RWPE2 (cell line): ENCODE results near the gene NUDT3.

Experiments
- ATAC-seq: fragments of 200-7000 bp; cut with Tn5 transposase; 3 replicates; pipeline ENCODE4 v1.9.1; 2021; ENCODE audit warnings: low read depth
- DNase-seq: peaks from one replicate; pipeline ENCODE4 v3.0.0-alpha.2; 2020; ENCODE audit warnings: low spot score
- H3K27ac ChIP-seq: fragments of 450-650 bp; 2 replicates; pipeline ENCODE4 v1.5.1; 2017; ENCODE audit warnings: mild to moderate bottlenecking; ENCODE audit not compliant: poor library complexity, severe bottlenecking
- H3K27me3 ChIP-seq: fragments of 250-450 bp; sonication (Bioruptor Pico); 2 replicates; pipeline ENCODE4 v1.5.1; 2021; ENCODE audit warnings: mild to moderate bottlenecking, moderate library complexity; ENCODE audit not compliant: insufficient read depth, poor library complexity, severe bottlenecking
- H3K36me3 ChIP-seq: fragments of 250-450 bp; sonication (Bioruptor Pico); 2 replicates; pipeline ENCODE4 v1.5.1; 2020; ENCODE audit warnings: low read depth, mild to moderate bottlenecking, moderate library complexity
- H3K4me1 ChIP-seq: fragments of 250-450 bp; sonication (Bioruptor Pico); 2 replicates; pipeline ENCODE4 v1.5.1; 2021; ENCODE audit warnings: mild to moderate bottlenecking, moderate library complexity; ENCODE audit not compliant: insufficient read depth, poor library complexity, severe bottlenecking
- H3K4me3 ChIP-seq: fragments of 250-450 bp; sonication (Bioruptor Pico); 2 replicates; pipeline ENCODE4 v1.5.1; 2021; ENCODE audit warnings: mild to moderate bottlenecking, moderate library complexity; ENCODE audit not compliant: severe bottlenecking
- H3K9me3 ChIP-seq: fragments of 250-450 bp; sonication (Bioruptor Pico); 2 replicates; pipeline ENCODE4 v1.5.1; 2021; ENCODE audit warnings: mild to moderate bottlenecking, moderate library complexity; ENCODE audit not compliant: severe bottlenecking
- TF ChIP-seq, protein P1 (sequence below): fragments of 450-650 bp; IDR thresholded peaks from one replicate; pipeline ENCODE4 v1.5.1; 2017; ENCODE audit warnings: mild to moderate bottlenecking, moderate library complexity; ENCODE audit not compliant: poor library complexity, severe bottlenecking

NUDT3 gene

GRCh38 chr6:34341481-34341971 is 50.9 kb downstream of the NUDT3 start:
- H3K4me1 ChIP-seq, result no peaks in the 10 kb centered on the region
- DNase-seq, result no peak
- TF ChIP-seq, protein P1, sequence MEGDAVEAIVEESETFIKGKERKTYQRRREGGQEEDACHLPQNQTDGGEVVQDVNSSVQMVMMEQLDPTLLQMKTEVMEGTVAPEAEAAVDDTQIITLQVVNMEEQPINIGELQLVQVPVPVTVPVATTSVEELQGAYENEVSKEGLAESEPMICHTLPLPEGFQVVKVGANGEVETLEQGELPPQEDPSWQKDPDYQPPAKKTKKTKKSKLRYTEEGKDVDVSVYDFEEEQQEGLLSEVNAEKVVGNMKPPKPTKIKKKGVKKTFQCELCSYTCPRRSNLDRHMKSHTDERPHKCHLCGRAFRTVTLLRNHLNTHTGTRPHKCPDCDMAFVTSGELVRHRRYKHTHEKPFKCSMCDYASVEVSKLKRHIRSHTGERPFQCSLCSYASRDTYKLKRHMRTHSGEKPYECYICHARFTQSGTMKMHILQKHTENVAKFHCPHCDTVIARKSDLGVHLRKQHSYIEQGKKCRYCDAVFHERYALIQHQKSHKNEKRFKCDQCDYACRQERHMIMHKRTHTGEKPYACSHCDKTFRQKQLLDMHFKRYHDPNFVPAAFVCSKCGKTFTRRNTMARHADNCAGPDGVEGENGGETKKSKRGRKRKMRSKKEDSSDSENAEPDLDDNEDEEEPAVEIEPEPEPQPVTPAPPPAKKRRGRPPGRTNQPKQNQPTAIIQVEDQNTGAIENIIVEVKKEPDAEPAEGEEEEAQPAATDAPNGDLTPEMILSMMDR, result no peak

DNA sequence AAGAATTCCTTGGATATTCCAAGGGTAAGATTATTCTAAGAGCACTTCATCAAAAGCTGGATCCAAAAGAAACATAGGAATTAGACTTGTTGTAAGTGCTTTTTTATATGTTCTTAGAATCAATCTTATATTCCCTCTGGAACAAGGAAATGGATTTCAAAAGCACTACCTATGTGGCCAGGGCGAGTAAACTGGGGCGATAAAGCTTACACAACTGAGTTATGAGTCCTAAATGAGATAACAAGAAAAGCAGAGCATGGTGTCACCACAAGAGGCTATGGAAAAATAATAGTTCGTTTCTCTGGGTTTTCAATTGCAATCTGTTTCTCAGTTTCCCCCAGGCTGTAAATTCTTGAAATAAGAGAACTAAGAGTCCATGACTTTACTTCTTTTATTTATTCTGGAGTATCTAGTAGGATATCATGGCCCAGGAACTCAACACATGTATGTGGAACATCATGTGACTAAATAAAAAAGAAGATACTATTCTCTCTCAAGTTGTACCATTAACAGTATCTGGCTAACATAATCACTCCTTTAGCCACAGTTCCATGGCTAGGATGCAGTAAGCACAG is 51.5 kb downstream of the NUDT3 start:
- DNase-seq (no peak), ATAC-seq (no peak)
- no peaks in the 10 kb centered on the region for H3K9me3 ChIP-seq
- TF ChIP-seq, protein P1, result no peak
- H3K36me3 ChIP-seq, result peaks cover 28% of the 10 kb centered on the region
- H3K4me1 ChIP-seq, result no peaks in the 10 kb centered on the region
- H3K27me3 ChIP-seq, result no peaks in the 10 kb centered on the region
- H3K4me3 ChIP-seq, result no peak overlapping the region
- no peak overlapping the region for H3K27ac ChIP-seq

More at GRCh38 chr6:34341481-34341971, 50.9 kb downstream of the NUDT3 start:
- Histone ChIP-seq H3K4me3 (no peak overlapping the region), H3K27me3 (no peaks in the 10 kb centered on the region), H3K27ac (no peak overlapping the region), H3K9me3 (no peaks in the 10 kb centered on the region), H3K36me3 (peaks cover 23% of the 10 kb centered on the region)
- peak; percentile 58 for ATAC-seq

GRCh38 chr6:34340394-34340793 is 52.1 kb downstream of the NUDT3 start:
- Histone ChIP-seq H3K4me1 (no peaks in the 10 kb centered on the region), H3K27me3 (no peaks in the 10 kb centered on the region), H3K4me3 (no peak overlapping the region), H3K27ac (no peak overlapping the region), H3K36me3 (peaks cover 34% of the 10 kb centered on the region), H3K9me3 (no peaks in the 10 kb centered on the region)
- DNase-seq (no peak), ATAC-seq (no peak)
- TF ChIP-seq, protein P1, result no peak

DNA sequence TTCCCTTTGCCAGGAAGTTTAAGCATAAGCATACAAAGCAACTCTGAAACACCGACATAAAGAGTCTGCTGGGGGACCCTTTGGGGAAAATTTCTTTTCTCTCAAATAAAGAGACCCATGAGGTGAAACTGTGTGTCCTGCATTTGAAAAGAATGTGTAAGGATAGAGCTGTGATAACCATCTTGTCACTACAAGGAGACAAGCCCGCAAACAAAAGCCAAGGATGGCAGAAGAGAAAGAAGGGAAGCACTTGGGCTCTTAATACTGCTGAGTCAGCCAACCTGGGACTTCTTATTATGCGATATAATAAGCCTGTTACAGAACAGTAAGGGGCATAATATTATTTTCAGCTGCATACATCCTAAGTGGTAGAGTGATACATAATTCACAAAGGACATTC is 52.5 kb downstream of the NUDT3 start:
- Histone ChIP-seq H3K27me3 (no peaks in the 10 kb centered on the region), H3K27ac (no peak overlapping the region), H3K9me3 (no peaks in the 10 kb centered on the region), H3K4me1 (no peaks in the 10 kb centered on the region), H3K4me3 (no peak overlapping the region), H3K36me3 (peaks cover 35% of the 10 kb centered on the region)
- TF ChIP-seq, protein P1, result no peak
- DNase-seq (no peak), ATAC-seq (no peak)

DNA sequence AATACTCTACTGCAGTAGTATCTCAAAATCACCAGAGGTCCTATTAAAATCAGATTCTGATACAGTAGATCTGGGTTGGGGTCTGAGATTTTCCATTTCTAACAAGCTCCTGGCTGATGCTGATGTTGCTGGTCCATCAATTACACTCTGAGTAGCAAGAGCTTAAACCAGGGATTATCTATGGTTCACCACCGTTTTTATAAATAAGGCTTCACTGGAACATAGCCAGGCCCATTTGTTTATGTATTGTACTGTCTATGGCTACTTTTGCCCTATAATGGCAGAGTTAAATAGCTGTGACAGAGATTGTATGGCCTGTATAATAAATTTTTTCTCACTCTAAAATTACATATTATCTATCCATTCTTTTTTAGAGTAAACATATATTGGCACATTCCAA is 53.0 kb downstream of the NUDT3 start:
- H3K36me3 ChIP-seq, result peaks cover 35% of the 10 kb centered on the region

More for the DNA sequence above, 53.0 kb downstream of the NUDT3 start:
- Histone ChIP-seq H3K9me3 (no peaks in the 10 kb centered on the region), H3K27me3 (no peaks in the 10 kb centered on the region), H3K4me3 (no peak overlapping the region), H3K4me1 (no peaks in the 10 kb centered on the region), H3K27ac (no peak overlapping the region)
- ATAC-seq (no peak), DNase-seq (no peak)
- TF ChIP-seq, protein P1, result no peak
